ENCODE measurements around the gene CHAT. TPM values are rescaled to one million over a fixed set of nuclear protein-coding genes. Genes with fewer than 3 reads are reported as not detected.

Gene CHAT
- total and polyA plus RNA-seq, 7 donors = not detected

DNA sequence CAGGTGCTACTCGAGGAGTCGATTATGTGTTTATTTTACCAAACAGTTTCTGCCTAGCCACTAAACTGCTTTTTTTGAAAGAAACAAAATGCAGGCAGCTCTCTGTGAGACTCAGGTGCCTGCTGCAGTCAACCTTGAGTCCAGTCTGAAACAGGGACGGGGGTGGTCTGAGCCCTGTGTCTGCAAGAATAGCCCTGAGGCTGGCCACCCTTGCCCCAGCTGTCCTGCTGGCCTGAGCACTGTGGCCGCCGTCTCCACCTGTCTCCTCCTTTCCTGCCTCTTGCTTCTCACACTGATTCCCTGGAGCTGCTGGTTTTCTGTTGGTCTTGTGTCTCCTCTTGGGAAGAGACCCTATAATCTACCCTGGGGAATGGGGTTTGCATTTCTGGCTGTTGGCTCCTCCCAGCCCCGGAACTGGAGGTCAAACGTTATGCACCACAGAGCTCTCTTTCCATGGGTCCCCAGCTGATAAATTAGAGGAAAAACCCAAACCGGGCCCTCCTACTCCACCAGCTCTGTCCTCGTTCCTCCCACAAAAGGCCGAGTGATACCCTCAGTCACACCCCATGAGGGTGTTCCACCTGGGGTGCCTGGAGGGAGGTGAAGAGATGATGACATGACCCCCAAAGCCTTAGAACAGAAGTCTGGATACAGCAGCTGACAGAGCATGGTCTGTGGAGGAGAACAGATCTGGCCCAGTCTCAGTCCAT is 18.7 kb upstream of the CHAT start:
- TF ChIP-seq, protein P1, sequence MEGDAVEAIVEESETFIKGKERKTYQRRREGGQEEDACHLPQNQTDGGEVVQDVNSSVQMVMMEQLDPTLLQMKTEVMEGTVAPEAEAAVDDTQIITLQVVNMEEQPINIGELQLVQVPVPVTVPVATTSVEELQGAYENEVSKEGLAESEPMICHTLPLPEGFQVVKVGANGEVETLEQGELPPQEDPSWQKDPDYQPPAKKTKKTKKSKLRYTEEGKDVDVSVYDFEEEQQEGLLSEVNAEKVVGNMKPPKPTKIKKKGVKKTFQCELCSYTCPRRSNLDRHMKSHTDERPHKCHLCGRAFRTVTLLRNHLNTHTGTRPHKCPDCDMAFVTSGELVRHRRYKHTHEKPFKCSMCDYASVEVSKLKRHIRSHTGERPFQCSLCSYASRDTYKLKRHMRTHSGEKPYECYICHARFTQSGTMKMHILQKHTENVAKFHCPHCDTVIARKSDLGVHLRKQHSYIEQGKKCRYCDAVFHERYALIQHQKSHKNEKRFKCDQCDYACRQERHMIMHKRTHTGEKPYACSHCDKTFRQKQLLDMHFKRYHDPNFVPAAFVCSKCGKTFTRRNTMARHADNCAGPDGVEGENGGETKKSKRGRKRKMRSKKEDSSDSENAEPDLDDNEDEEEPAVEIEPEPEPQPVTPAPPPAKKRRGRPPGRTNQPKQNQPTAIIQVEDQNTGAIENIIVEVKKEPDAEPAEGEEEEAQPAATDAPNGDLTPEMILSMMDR (IDR thresholded peaks at IDR 0.05) = no peak
- 55 to 65% (median 59%) methylated on average over 10 of the region's 10 CpGs for WGBS, 3 donors
- intact Hi-C loops (cut with DNase I) = loop anchor here in 1 of 2 donors (10.0 kb wide), 1 partner anchor 320 kb away; no protein-coding TSS in a partner anchor
- Histone ChIP-seq H3K9me3 (no peaks in the 10 kb centered on the region), H3K36me3 (ENCODE audit: insufficient read depth in 1 of 2, low read depth in 1 of 2) (no peaks in the 10 kb centered on the region), H3K4me3 (no peak overlapping the region), H3K4me1 (no peaks in the 10 kb centered on the region), H3K27ac (no peak overlapping the region), H3K27me3 (ENCODE audit: insufficient read depth in 3 of 3, low read length in 2 of 3) (no peaks in the 10 kb centered on the region)
- ATAC-seq (no peak), DNase-seq (no peak)

DNA sequence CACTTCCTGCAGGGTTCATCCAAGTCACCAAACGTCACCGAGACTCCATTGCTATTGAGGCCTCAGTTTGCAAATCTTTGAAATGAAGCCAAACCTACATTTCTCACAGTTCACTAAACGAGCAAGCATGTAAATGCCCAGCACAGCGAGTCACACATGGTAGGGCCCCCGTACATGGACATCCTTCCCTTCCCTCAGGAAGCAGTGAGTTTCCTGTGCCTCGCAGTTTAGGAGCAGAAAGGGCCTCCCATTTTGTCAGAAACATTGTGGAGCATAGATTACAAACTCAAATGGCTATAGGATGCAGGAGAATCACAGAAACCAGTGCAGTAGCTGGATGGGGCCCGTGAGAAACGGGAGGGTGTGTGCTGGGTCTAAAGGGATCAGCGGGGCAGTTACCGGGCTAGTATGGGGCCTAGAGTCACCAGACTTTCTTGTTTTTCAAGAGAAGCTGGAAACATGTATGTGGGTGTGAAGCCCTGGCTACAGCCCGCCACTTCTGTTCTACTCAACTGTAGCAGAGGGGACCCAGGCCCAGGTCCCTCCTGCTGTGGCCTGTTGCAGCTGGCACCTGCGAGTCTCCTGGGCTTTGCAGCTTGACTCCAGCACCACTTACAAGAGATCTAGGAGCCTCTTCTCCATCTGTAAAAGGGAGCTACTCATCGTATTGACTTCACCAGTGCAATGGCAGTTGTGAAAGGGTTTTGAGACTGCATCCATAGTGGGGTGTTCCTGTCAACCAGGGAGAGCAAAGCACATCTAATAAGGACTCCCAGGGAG is 17.9 kb upstream of the CHAT start:
- peaks cover 0 to 4% (median 0%) of the 10 kb centered on the region in 3 donors for H3K27me3 ChIP-seq (ENCODE audit: insufficient read depth in 3 of 3, low read length in 2 of 3)
- intact Hi-C loops (cut with DNase I) = loop anchor here in 1 of 2 donors (10.0 kb wide), 1 partner anchor 319 kb away; no protein-coding TSS in a partner anchor
- WGBS, 3 donors = 60 to 61% (median 61%) methylated on average over 13 of the region's 13 CpGs
- DNase-seq = no peak
- no peaks in the 10 kb centered on the region for H3K4me1 ChIP-seq
- no peak overlapping the region for H3K4me3 ChIP-seq
- no peak overlapping the region for H3K27ac ChIP-seq
- no peaks in the 10 kb centered on the region for H3K9me3 ChIP-seq
- TF ChIP-seq, protein P1 (IDR thresholded peaks at IDR 0.05) = no peak
- ATAC-seq = no peak
- H3K36me3 ChIP-seq (ENCODE audit: insufficient read depth in 1 of 2, low read depth in 1 of 2) = no peaks in the 10 kb centered on the region

DNA sequence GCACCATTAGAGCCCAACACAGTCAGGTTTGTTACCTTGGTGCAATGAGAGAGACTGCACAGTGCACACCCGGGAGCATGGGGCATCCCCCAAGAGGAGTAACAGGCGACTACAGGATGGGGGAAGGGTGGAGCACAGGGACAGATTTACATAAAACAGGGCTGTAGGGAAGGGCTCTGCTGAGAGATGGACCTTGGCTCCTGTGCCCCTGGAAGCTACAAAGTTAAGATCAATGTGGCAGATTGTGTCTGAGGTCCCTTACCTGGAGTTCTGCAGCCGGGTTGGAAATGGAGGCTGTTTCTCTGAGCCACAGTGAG is 17.4 kb upstream of the CHAT start:
- no peak overlapping the region for H3K4me3 ChIP-seq
- no peaks in the 10 kb centered on the region for H3K9me3 ChIP-seq
- H3K27ac ChIP-seq = no peak overlapping the region
- WGBS, 3 donors = 37 to 53% (median 42%) methylated on average over 3 of the region's 3 CpGs
- intact Hi-C loops (cut with DNase I) = loop anchor here in 1 of 2 donors (10.0 kb wide), 1 partner anchor 318 kb away; no protein-coding TSS in a partner anchor
- ATAC-seq (no peak), DNase-seq (no peak)
- no peaks in the 10 kb centered on the region for H3K4me1 ChIP-seq
- H3K27me3 ChIP-seq (ENCODE audit: insufficient read depth in 3 of 3, low read length in 2 of 3) = peaks cover 0 to 7% (median 0%) of the 10 kb centered on the region in 3 donors
- TF ChIP-seq, protein P1 (IDR thresholded peaks at IDR 0.05) = no peak
- no peaks in the 10 kb centered on the region for H3K36me3 ChIP-seq (ENCODE audit: insufficient read depth in 1 of 2, low read depth in 1 of 2)

DNA sequence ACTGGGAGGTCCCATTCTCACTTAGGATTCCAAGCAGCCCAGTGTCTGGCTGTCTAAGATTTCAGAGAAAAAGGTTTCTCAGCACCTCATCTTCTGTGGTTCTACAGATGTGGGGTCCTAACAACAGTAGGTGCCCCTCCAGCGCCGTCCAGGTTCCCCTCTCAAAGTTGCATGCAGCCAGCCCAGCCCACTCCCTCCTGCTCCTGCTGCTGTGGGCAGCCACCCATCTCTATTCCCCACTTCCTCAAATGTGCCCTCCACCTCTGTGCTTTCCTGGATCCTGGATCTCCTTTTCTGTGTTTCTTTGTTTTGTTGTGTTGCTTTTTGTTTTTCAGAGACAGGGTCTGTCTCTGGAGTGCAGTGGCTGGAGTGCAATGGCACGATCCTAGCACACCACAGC is 17.0 kb upstream of the CHAT start:
- ATAC-seq (no peak), DNase-seq (no peak)
- TF ChIP-seq, protein P1 (IDR thresholded peaks at IDR 0.05) = no peak
- intact Hi-C loops (cut with DNase I) = loop anchor here in 1 of 2 donors (10.0 kb wide), 1 partner anchor 318 kb away; no protein-coding TSS in a partner anchor
- peaks cover 0 to 10% (median 0%) of the 10 kb centered on the region in 3 donors for H3K27me3 ChIP-seq (ENCODE audit: insufficient read depth in 3 of 3, low read length in 2 of 3)
- 61 to 67% (median 66%) methylated on average over 3 of the region's 3 CpGs for WGBS, 3 donors
- H3K4me3 ChIP-seq = no peak overlapping the region
- H3K9me3 ChIP-seq = no peaks in the 10 kb centered on the region
- no peaks in the 10 kb centered on the region for H3K36me3 ChIP-seq (ENCODE audit: insufficient read depth in 1 of 2, low read depth in 1 of 2)
- no peak overlapping the region for H3K27ac ChIP-seq
- H3K4me1 ChIP-seq = no peaks in the 10 kb centered on the region
